ENCODE results near the gene PIP5K1C. TPM values are rescaled to one million over a fixed set of nuclear protein-coding genes. Genes with fewer than 3 reads are reported as not detected.

Gene PIP5K1C
- total and polyA plus RNA-seq, 10 of the 15 experiments (the other 5 are each of a cell fraction or from before 2014, with no cell fraction given): 0.39 to 19.6 (median 5.3) TPM

- H3K9me3 ChIP-seq (replicated peaks; ENCODE audit: control insufficient read depth, insufficient read depth, low read length): peaks cover 7% of the 10 kb centered on the region
- WGBS (ENCODE audit: insufficient coverage, insufficient replicate concordance, low lambda C conversion rate, missing lambda C conversion rate): 47% methylated on average over 23 of the region's 23 CpGs
- FAIRE-seq (no peak), DNase-seq (ENCODE audit: low read depth, low spot score) (no peak), ATAC-seq (peak; percentile 72)
- no peaks in the 10 kb centered on the region for H4K20me1 ChIP-seq (ENCODE audit: control insufficient read depth, insufficient read depth)
- intact Hi-C loops (cut with micrococcal nuclease; ENCODE audit: unreplicated experiment) (no loop called here), in situ Hi-C loops (cut with MboI) (no loop called here)
- ChIA-PET CTCF (interaction anchor here (0.7 to 1.0 kb wide), 2 partner anchors 13 to 19 kb away, joined by 3 to 4 read pairs; no protein-coding TSS in a partner anchor), POLR2A (interaction anchor here (1.0 kb wide), 1 partner anchor 15 kb away, joined by 3 read pairs; no protein-coding TSS in a partner anchor), RAD21 (ENCODE audit: unreplicated experiment) (interaction anchor here (0.5 to 1.1 kb wide), 5 partner anchors 13 to 327 kb away, joined by 3 to 5 read pairs (median 3); partner anchors contain the start of gene MRPL54), SMC1A (ENCODE audit: uncharacterized antibody, unreplicated experiment) (no interaction called here)
- BruUV-seq (replicated peaks): no TSS peak
- peak overlapping the region; percentile 56; the same call in 1 of the 2 replicates for H3K4me2 ChIP-seq (ENCODE audit: control insufficient read depth, insufficient read depth)
- peak overlapping the region; percentile 37 for H3K27ac ChIP-seq (ENCODE audit: control insufficient read depth, insufficient read depth)
- no peak overlapping the region for H3K9ac ChIP-seq (ENCODE audit: control insufficient read depth, insufficient read depth, low read length)
- no peak overlapping the region for H3K4me3 ChIP-seq
- H2AFZ ChIP-seq (ENCODE audit: control insufficient read depth, low read depth, low read length): no peak overlapping the region
- H3K36me3 ChIP-seq (ENCODE audit: control insufficient read depth in 2 of 2, insufficient read depth in 2 of 2, low read length in 1 of 2): peaks cover 3 to 5% of the 10 kb centered on the region in 2 experiments; a peak in 2 of 4 replicates
- H3K4me1 ChIP-seq (ENCODE audit: control insufficient read depth, insufficient read depth, low read length): peaks cover 28% of the 10 kb centered on the region
- H3K27me3 ChIP-seq (replicated peaks in 1 of 2; ENCODE audit: control insufficient read depth in 2 of 2, insufficient read depth in 2 of 2, low read length in 1 of 2): no peaks in the 10 kb centered on the region
- peaks cover 12% of the 10 kb centered on the region for H3K79me2 ChIP-seq (ENCODE audit: control insufficient read depth, insufficient read depth, low read length)
- TF ChIP-seq MTA2 (IDR thresholded peaks at IDR 0.05; ENCODE audit: low read depth) (peak; percentile 75), ZNF687 (IDR thresholded peaks at IDR 0.05) (no peak), BHLHE40 (IDR thresholded peaks at IDR 0.05; ENCODE audit: borderline replicate concordance in 1 of 2, low read depth in 2 of 2, low read length in 1 of 2) (peak in 1 of 2 experiments; percentile 32; a peak in 1 of 4 replicates), TCF12 (IDR thresholded peaks at IDR 0.05; ENCODE audit: low read depth, low read length) (peak; percentile 81), TCF7 (IDR thresholded peaks at IDR 0.05; ENCODE audit: borderline replicate concordance) (no peak), YY1 (IDR thresholded peaks at IDR 0.05; ENCODE audit: low read depth, low read length) (0 out of 2 replicates have a peak, but pooled peaks have one; percentile 12), MEF2B (IDR thresholded peaks at IDR 0.05; ENCODE audit: partially characterized antibody, poor library complexity, severe bottlenecking) (peak; percentile 13), CREB1 (IDR thresholded peaks at IDR 0.05; ENCODE audit: low read depth) (peak; percentile 71), IKZF1 (conservative IDR thresholded peaks at IDR 0.05) (peak; percentile 75), SMAD5 (IDR thresholded peaks at IDR 0.05; ENCODE audit: low read depth) (no peak), JUNB (IDR thresholded peaks at IDR 0.05) (peak; percentile 57; the same call in 1 of the 2 replicates), KDM1A (IDR thresholded peaks at IDR 0.05; ENCODE audit: borderline replicate concordance) (no peak), ZNF207 (IDR thresholded peaks at IDR 0.05; ENCODE audit: borderline replicate concordance) (no peak), EGR1 (IDR thresholded peaks at IDR 0.05; ENCODE audit: borderline replicate concordance in 1 of 2, low read depth in 2 of 2, low read length in 2 of 2) (peak in 1 of 2 experiments; percentile 97; a peak in 2 of 3 replicates), CHD4 (IDR thresholded peaks at IDR 0.05) (no peak)
- TF ChIP-seq, protein P1, sequence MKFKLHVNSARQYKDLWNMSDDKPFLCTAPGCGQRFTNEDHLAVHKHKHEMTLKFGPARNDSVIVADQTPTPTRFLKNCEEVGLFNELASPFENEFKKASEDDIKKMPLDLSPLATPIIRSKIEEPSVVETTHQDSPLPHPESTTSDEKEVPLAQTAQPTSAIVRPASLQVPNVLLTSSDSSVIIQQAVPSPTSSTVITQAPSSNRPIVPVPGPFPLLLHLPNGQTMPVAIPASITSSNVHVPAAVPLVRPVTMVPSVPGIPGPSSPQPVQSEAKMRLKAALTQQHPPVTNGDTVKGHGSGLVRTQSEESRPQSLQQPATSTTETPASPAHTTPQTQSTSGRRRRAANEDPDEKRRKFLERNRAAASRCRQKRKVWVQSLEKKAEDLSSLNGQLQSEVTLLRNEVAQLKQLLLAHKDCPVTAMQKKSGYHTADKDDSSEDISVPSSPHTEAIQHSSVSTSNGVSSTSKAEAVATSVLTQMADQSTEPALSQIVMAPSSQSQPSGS (IDR thresholded peaks at IDR 0.05; ENCODE audit: low read length): peak; percentile 92
- TF ChIP-seq, protein P2, sequence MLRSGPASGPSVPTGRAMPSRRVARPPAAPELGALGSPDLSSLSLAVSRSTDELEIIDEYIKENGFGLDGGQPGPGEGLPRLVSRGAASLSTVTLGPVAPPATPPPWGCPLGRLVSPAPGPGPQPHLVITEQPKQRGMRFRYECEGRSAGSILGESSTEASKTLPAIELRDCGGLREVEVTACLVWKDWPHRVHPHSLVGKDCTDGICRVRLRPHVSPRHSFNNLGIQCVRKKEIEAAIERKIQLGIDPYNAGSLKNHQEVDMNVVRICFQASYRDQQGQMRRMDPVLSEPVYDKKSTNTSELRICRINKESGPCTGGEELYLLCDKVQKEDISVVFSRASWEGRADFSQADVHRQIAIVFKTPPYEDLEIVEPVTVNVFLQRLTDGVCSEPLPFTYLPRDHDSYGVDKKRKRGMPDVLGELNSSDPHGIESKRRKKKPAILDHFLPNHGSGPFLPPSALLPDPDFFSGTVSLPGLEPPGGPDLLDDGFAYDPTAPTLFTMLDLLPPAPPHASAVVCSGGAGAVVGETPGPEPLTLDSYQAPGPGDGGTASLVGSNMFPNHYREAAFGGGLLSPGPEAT (IDR thresholded peaks at IDR 0.05; ENCODE audit: low read depth): 0 out of 2 replicates have a peak, but pooled peaks have one; percentile 6
These were observed 16.0 kb downstream of the PIP5K1C start for GRCh38 chr19:3684054-3684816.
